Femur (tissue), 1 donor: Measurements from ENCODE around the gene PKP4.
"Not testable (repeated sequence)": the region's sequence is repeated elsewhere in the genome, so short reads cannot be mapped to it uniquely, and the experiment has no call there.

Experiments used
- DNase-seq: peaks from one replicate; pipeline ENCODE4 v3.0.0-alpha.2; 2017

PKP4 gene

GRCh38 chr2:158456309-158457066 is at the start of gene PKP4, which contains the start of gene CCDC148:
PKP4 (plus strand) TSS chr2:158456952; CDS start chr2:158533185, 76,233 bp downstream.
CCDC148 (minus strand) TSS chr2:158456753; CDS start chr2:158456439, 314 bp downstream.
- peak; percentile 95 for DNase-seq

GRCh38 chr2:158407031-158407430 is 49.7 kb upstream of the PKP4 start:
- DNase-seq = no peak

GRCh38 chr2:158410132-158410531 is 46.6 kb upstream of the PKP4 start:
- DNase-seq = no peak

GRCh38 chr2:158411748-158412147 is 45.0 kb upstream of the PKP4 start:
- no peak for DNase-seq

- DNase-seq = no peak
Observed at GRCh38 chr2:158412206-158412605, 44.5 kb upstream of the PKP4 start.

GRCh38 chr2:158413581-158413980 is 43.2 kb upstream of the PKP4 start:
- DNase-seq = no peak

GRCh38 chr2:158414538-158414937 is 42.2 kb upstream of the PKP4 start:
- no peak for DNase-seq

GRCh38 chr2:158432117-158432516 is 24.6 kb upstream of the PKP4 start:
- DNase-seq = no peak

GRCh38 chr2:158433716-158434115 is 23.0 kb upstream of the PKP4 start:
- DNase-seq = not testable (repeated sequence)

- not testable (repeated sequence) for DNase-seq
Observed at GRCh38 chr2:158439062-158439461, 17.7 kb upstream of the PKP4 start.

GRCh38 chr2:158443606-158444005 is 13.1 kb upstream of the PKP4 start:
- no peak for DNase-seq

GRCh38 chr2:158457092-158457825 is 507 bp downstream of the PKP4 start:
- DNase-seq = peak; percentile 76

- peak; percentile 78 for DNase-seq
Observed at GRCh38 chr2:158457826-158458616, 1.3 kb downstream of the PKP4 start.

GRCh38 chr2:158458617-158458920 is 1.8 kb downstream of the PKP4 start:
- no peak for DNase-seq

- no peak for DNase-seq
Observed at GRCh38 chr2:158459161-158460003, 2.6 kb downstream of the PKP4 start.

GRCh38 chr2:158460632-158461297 is 4.0 kb downstream of the PKP4 start:
- DNase-seq = no peak

- DNase-seq = no peak
Observed at GRCh38 chr2:158463496-158464095, 6.8 kb downstream of the PKP4 start.

- no peak for DNase-seq
Observed at GRCh38 chr2:158464426-158465281, 7.9 kb downstream of the PKP4 start.

- no peak for DNase-seq
Observed at GRCh38 chr2:158467248-158467647, 10.5 kb downstream of the PKP4 start.

GRCh38 chr2:158472829-158473228 is 16.1 kb downstream of the PKP4 start:
- not testable (repeated sequence) for DNase-seq
